GM23338 (cell line): ENCODE results near the gene IRX2. TPM values are rescaled to one million over a fixed set of nuclear protein-coding genes. Genes with fewer than 3 reads are reported as not detected.

Experiments used
- ATAC-seq: fragments of 200-7000 bp; cut with Tn5 transposase; 3 replicates; pipeline ENCODE4 v1.9.1; 2020
- DNase-seq: peaks from one replicate; pipeline ENCODE4 v3.0.0-alpha.2; 2015; ENCODE audit warnings: low spot score
- H2AFZ ChIP-seq: fragments of 200-600 bp; sonication (generic); 2 replicates; pipeline ENCODE4 v1.8.0; 2016; ENCODE audit warnings: antibody characterized with exemption, mild to moderate bottlenecking, moderate library complexity
- H3F3A ChIP-seq: fragments of 200-600 bp; sonication (generic); replicated peaks from 2 replicates; pipeline ENCODE4 v1.8.0; 2017; ENCODE audit warnings: antibody characterized with exemption, mixed run types, low read depth
- H3K27ac ChIP-seq: fragments of 200-600 bp; sonication (generic); 2 replicates; pipeline ENCODE4 v1.6.1; 2016; ENCODE audit warnings: low read depth
- H3K27me3 ChIP-seq: fragments of 200-600 bp; sonication (generic); 2 replicates; pipeline ENCODE4 v1.8.0; 2016; ENCODE audit warnings: mild to moderate bottlenecking, mixed run types, moderate library complexity; ENCODE audit not compliant: insufficient read depth
- H3K36me3 ChIP-seq: fragments of 200-600 bp; sonication (generic); 2 replicates; pipeline ENCODE4 v1.8.0; 2016; ENCODE audit warnings: mild to moderate bottlenecking; ENCODE audit not compliant: insufficient read depth
- H3K4me1 ChIP-seq: fragments of 200-600 bp; sonication (generic); 2 replicates; pipeline ENCODE4 v1.8.0; 2016; ENCODE audit warnings: mild to moderate bottlenecking, moderate library complexity; ENCODE audit not compliant: insufficient read depth
- H3K4me2 ChIP-seq: fragments of 200-600 bp; sonication (generic); 2 replicates; pipeline ENCODE4 v1.7.1; 2017; ENCODE audit warnings: mixed run types
- H3K4me3 ChIP-seq: fragments of 200-600 bp; sonication (generic); 2 replicates; pipeline ENCODE4 v1.6.1; 2016; ENCODE audit warnings: mixed run types
- H3K79me2 ChIP-seq: fragments of 200-600 bp; sonication (generic); replicated peaks from 2 replicates; pipeline ENCODE4 v1.8.0; 2017; ENCODE audit warnings: mild to moderate bottlenecking; ENCODE audit not compliant: insufficient read depth
- H3K9me2 ChIP-seq: fragments of 200-600 bp; sonication (generic); 2 replicates; pipeline ENCODE4 v1.8.0; 2017; ENCODE audit not compliant: insufficient read depth
- H4K20me1 ChIP-seq: fragments of 200-600 bp; sonication (generic); replicated peaks from 2 replicates; pipeline ENCODE4 v1.8.0; 2017; ENCODE audit warnings: mild to moderate bottlenecking; ENCODE audit not compliant: insufficient read depth
- H3K27ac Mint-ChIP-seq: 2 replicates; pipeline ENCODE4 v1.8.0; 2020; ENCODE audit warnings: inconsistent platforms, mild to moderate bottlenecking, moderate library complexity, mixed read lengths
- H3K27me3 Mint-ChIP-seq: 3 replicates; pipeline ENCODE4 v1.8.0; 2022; ENCODE audit warnings: low read depth, mild to moderate bottlenecking, moderate library complexity, mixed read lengths, inconsistent platforms; ENCODE audit not compliant: insufficient read depth, poor library complexity
- H3K36me3 Mint-ChIP-seq: 3 replicates; pipeline ENCODE4 v1.8.0; 2021; ENCODE audit warnings: low read depth, mild to moderate bottlenecking, inconsistent platforms, moderate library complexity, mixed read lengths
- H3K4me1 Mint-ChIP-seq: 3 replicates; pipeline ENCODE4 v1.8.0; 2020; ENCODE audit warnings: mild to moderate bottlenecking, inconsistent platforms, mixed read lengths
- H3K4me3 Mint-ChIP-seq: 3 replicates; pipeline ENCODE4 v1.8.0; 2021; ENCODE audit warnings: moderate library complexity, mild to moderate bottlenecking, inconsistent platforms, mixed read lengths
- H3K9me3 Mint-ChIP-seq: 3 replicates; pipeline ENCODE4 v1.8.0; 2020; ENCODE audit warnings: moderate library complexity, mild to moderate bottlenecking, inconsistent platforms, mixed read lengths
- CREB1 ChIP-seq: fragments of 250-450 bp; sonication (Bioruptor Pico); IDR thresholded peaks from 2 replicates; pipeline ENCODE4 v1.5.0; 2020; ENCODE audit warnings: low read depth, mild to moderate bottlenecking, moderate library complexity
- CTCF ChIP-seq, 2 experiments: fragments of 200-600 bp in 1 of 2; sonication (generic) in 1 of 2; conservative IDR thresholded peaks; 2 replicates each; pipeline versions ENCODE4 v1.5.1 to v1.6.1; 2016 to 2017; ENCODE audit warnings: antibody characterized with exemption in 2 of 2, low read depth in 2 of 2, mild to moderate bottlenecking in 2 of 2, moderate library complexity in 1 of 2
- ETS1 ChIP-seq: IDR thresholded peaks from 2 replicates; pipeline ENCODE4 v1.6.1; 2016; ENCODE audit warnings: antibody characterized with exemption
- EZH2 ChIP-seq: fragments of 200-600 bp; sonication (generic); IDR thresholded peaks from one replicate; pipeline ENCODE4 v1.8.0; 2017; ENCODE audit warnings: antibody characterized with exemption, mild to moderate bottlenecking, low read depth; ENCODE audit not compliant: unreplicated experiment
- EZH2phosphoT487 ChIP-seq: fragments of 200-600 bp; sonication (generic); IDR thresholded peaks from one replicate; pipeline ENCODE4 v1.8.1; 2018; ENCODE audit warnings: antibody characterized with exemption; ENCODE audit not compliant: unreplicated experiment
- JUNB ChIP-seq: IDR thresholded peaks from one replicate; pipeline ENCODE4 v1.6.1; 2016; ENCODE audit warnings: antibody characterized with exemption; ENCODE audit not compliant: unreplicated experiment
- NANOG ChIP-seq: IDR thresholded peaks from 2 replicates; pipeline ENCODE4 v1.6.1; 2016; ENCODE audit warnings: antibody characterized with exemption, borderline replicate concordance
- POLR2AphosphoS5 ChIP-seq: IDR thresholded peaks from 2 replicates; pipeline ENCODE4 v1.6.1; 2016; ENCODE audit warnings: antibody characterized with exemption, low read depth
- REST ChIP-seq: IDR thresholded peaks from one replicate; pipeline ENCODE4 v1.6.1; 2018; ENCODE audit warnings: antibody characterized with exemption; ENCODE audit not compliant: unreplicated experiment
- STAT1 ChIP-seq: IDR thresholded peaks from one replicate; pipeline ENCODE4 v1.6.1; 2016; ENCODE audit warnings: antibody characterized with exemption; ENCODE audit not compliant: unreplicated experiment
- ZNF114 ChIP-seq: fragments of 250-450 bp; sonication (Bioruptor Pico); IDR thresholded peaks from 2 replicates; pipeline ENCODE4 v1.5.0; 2020; ENCODE audit warnings: mild to moderate bottlenecking, moderate library complexity
- ZNF331 ChIP-seq: fragments of 250-450 bp; sonication (Bioruptor Pico); IDR thresholded peaks from 2 replicates; pipeline ENCODE4 v1.5.0; 2020; ENCODE audit warnings: low read depth, mild to moderate bottlenecking, moderate library complexity
- polyA plus RNA-seq: library from polyadenylated mRNA; unstranded; fragments of >200 nt; fragmentation: Nextera tagmentation; extraction: Ambion mirVana; gene quantifications from 2 replicates; pipeline ENCODE4 v1.2.1, GENCODE V29; 2016
- total RNA-seq: library from RNA; depleted of rRNA; stranded (reverse); fragments of >200 nt; shearing (Covaris generic); gene quantifications from 2 replicates; pipeline ENCODE4 v1.2.3, GENCODE V29; 2014
- TF ChIP-seq, protein P1 (sequence below): fragments of 250-450 bp; sonication (Bioruptor Pico); IDR thresholded peaks from 2 replicates; pipeline ENCODE4 v1.5.0; 2020; ENCODE audit warnings: mild to moderate bottlenecking, moderate library complexity

The IRX2 gene
- total and polyA plus RNA-seq, 2 experiments from 2014 or later = 13.6 to 25.3 TPM

- no peaks in the 10 kb centered on the region for H3K36me3 ChIP-seq
- H3K36me3 Mint-ChIP-seq = no peaks in the 10 kb centered on the region
- no peaks in the 10 kb centered on the region for H3K9me2 ChIP-seq
- peaks cover 6% of the 10 kb centered on the region for H3K27me3 Mint-ChIP-seq
- H2AFZ ChIP-seq = no peak overlapping the region
- H3F3A ChIP-seq = no peaks in the 10 kb centered on the region
- peaks cover 30% of the 10 kb centered on the region for H3K27me3 ChIP-seq
- no peak overlapping the region for H3K4me3 Mint-ChIP-seq
- no peak for DNase-seq
- H3K4me2 ChIP-seq = no peak overlapping the region
- H3K4me1 ChIP-seq = no peaks in the 10 kb centered on the region
- peaks cover 3% of the 10 kb centered on the region for H3K4me1 Mint-ChIP-seq
- no peaks in the 10 kb centered on the region for H4K20me1 ChIP-seq
- ATAC-seq = no peak
- no peak overlapping the region for H3K27ac ChIP-seq
- H3K9me3 Mint-ChIP-seq = peaks cover 3% of the 10 kb centered on the region; the same call in 1 of the 3 replicates
- H3K27ac Mint-ChIP-seq = no peak overlapping the region
- TF ChIP-seq REST (no peak), CTCF (conservative IDR thresholded peaks at IDR 0.05; ENCODE audit: low read depth in 2 of 2) (no peak), EZH2phosphoT487 (no peak), CREB1 (no peak), STAT1 (no peak), POLR2AphosphoS5 (no peak), ZNF114 (no peak), EZH2 (no peak), JUNB (no peak), ZNF331 (CRISPR knock-in tag) (no peak), NANOG (no peak), ETS1 (no peak)
- TF ChIP-seq, protein P1, sequence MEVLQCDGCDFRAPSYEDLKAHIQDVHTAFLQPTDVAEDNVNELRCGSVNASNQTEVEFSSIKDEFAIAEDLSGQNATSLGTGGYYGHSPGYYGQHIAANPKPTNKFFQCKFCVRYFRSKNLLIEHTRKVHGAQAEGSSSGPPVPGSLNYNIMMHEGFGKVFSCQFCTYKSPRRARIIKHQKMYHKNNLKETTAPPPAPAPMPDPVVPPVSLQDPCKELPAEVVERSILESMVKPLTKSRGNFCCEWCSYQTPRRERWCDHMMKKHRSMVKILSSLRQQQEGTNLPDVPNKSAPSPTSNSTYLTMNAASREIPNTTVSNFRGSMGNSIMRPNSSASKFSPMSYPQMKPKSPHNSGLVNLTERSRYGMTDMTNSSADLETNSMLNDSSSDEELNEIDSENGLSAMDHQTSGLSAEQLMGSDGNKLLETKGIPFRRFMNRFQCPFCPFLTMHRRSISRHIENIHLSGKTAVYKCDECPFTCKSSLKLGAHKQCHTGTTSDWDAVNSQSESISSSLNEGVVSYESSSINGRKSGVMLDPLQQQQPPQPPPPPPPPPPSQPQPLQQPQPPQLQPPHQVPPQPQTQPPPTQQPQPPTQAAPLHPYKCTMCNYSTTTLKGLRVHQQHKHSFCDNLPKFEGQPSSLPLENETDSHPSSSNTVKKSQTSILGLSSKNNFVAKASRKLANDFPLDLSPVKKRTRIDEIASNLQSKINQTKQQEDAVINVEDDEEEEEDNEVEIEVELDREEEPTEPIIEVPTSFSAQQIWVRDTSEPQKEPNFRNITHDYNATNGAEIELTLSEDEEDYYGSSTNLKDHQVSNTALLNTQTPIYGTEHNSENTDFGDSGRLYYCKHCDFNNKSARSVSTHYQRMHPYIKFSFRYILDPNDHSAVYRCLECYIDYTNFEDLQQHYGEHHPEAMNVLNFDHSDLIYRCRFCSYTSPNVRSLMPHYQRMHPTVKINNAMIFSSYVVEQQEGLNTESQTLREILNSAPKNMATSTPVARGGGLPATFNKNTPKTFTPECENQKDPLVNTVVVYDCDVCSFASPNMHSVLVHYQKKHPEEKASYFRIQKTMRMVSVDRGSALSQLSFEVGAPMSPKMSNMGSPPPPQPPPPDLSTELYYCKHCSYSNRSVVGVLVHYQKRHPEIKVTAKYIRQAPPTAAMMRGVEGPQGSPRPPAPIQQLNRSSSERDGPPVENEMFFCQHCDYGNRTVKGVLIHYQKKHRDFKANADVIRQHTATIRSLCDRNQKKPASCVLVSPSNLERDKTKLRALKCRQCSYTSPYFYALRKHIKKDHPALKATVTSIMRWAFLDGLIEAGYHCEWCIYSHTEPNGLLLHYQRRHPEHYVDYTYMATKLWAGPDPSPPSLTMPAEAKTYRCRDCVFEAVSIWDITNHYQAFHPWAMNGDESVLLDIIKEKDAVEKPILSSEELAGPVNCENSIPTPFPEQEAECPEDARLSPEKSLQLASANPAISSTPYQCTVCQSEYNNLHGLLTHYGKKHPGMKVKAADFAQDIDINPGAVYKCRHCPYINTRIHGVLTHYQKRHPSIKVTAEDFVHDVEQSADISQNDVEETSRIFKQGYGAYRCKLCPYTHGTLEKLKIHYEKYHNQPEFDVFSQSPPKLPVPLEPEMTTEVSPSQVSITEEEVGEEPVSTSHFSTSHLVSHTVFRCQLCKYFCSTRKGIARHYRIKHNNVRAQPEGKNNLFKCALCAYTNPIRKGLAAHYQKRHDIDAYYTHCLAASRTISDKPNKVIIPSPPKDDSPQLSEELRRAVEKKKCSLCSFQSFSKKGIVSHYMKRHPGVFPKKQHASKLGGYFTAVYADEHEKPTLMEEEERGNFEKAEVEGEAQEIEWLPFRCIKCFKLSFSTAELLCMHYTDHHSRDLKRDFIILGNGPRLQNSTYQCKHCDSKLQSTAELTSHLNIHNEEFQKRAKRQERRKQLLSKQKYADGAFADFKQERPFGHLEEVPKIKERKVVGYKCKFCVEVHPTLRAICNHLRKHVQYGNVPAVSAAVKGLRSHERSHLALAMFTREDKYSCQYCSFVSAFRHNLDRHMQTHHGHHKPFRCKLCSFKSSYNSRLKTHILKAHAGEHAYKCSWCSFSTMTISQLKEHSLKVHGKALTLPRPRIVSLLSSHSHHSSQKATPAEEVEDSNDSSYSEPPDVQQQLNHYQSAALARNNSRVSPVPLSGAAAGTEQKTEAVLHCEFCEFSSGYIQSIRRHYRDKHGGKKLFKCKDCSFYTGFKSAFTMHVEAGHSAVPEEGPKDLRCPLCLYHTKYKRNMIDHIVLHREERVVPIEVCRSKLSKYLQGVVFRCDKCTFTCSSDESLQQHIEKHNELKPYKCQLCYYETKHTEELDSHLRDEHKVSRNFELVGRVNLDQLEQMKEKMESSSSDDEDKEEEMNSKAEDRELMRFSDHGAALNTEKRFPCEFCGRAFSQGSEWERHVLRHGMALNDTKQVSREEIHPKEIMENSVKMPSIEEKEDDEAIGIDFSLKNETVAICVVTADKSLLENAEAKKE (CRISPR knock-in tag) = no peak
- H3K4me3 ChIP-seq = no peak overlapping the region
- H3K79me2 ChIP-seq = no peaks in the 10 kb centered on the region
These were observed 19.5 kb downstream of the IRX2 start for GRCh38 chr5:2732004-2732403.
